Stimulated activated CD8-positive, alpha-beta memory T cell treated with anti-CD3 and anti-CD28 coated beads, Interleukin-15, amount 100 ng/mL, for 48 hours (primary cell): ENCODE data around the gene PREX1.

Experiments
- DNase-seq, 2 donors: peaks; one replicate each; pipeline ENCODE4 v3.0.0-alpha.2; 2020; ENCODE audit warnings: low read depth in 2 of 2

PREX1 gene

GRCh38 chr20:48794816-48795457 lies 32.9 kb downstream of the PREX1 start:
- DNase-seq: no peak

GRCh38 chr20:48794360-48794759 lies 33.4 kb downstream of the PREX1 start:
- no peak for DNase-seq

- DNase-seq: no peak
These were observed 34.0 kb downstream of the PREX1 start for GRCh38 chr20:48793776-48794175.

- DNase-seq: no peak
These were observed 36.1 kb downstream of the PREX1 start for GRCh38 chr20:48791666-48792071.

- DNase-seq: no peak
These were observed 36.8 kb downstream of the PREX1 start for GRCh38 chr20:48791014-48791413.

- DNase-seq: no peak
These were observed 37.3 kb downstream of the PREX1 start for GRCh38 chr20:48790473-48791003.

GRCh38 chr20:48789781-48790472 lies 37.9 kb downstream of the PREX1 start:
- DNase-seq: no peak

- peak in 1 of 2 donors; percentile 32 for DNase-seq
These were observed 38.6 kb downstream of the PREX1 start for GRCh38 chr20:48789185-48789668.

- DNase-seq: no peak
These were observed 39.2 kb downstream of the PREX1 start for GRCh38 chr20:48788486-48789072.

GRCh38 chr20:48787861-48788375 lies 39.9 kb downstream of the PREX1 start:
- no peak for DNase-seq

GRCh38 chr20:48786951-48787705 lies 40.7 kb downstream of the PREX1 start:
- no peak for DNase-seq

GRCh38 chr20:48785801-48786200 lies 42.0 kb downstream of the PREX1 start:
- DNase-seq: no peak

GRCh38 chr20:48785256-48785655 lies 42.5 kb downstream of the PREX1 start:
- DNase-seq: no peak

GRCh38 chr20:48784273-48784641 lies 43.5 kb downstream of the PREX1 start:
- DNase-seq: no peak

- DNase-seq: peak; percentile 34 to 43
These were observed 44.1 kb downstream of the PREX1 start for GRCh38 chr20:48783533-48784272.

- DNase-seq: no peak
These were observed 44.9 kb downstream of the PREX1 start for GRCh38 chr20:48782901-48783308.

GRCh38 chr20:48782053-48782452 lies 45.7 kb downstream of the PREX1 start:
- DNase-seq: no peak

- no peak for DNase-seq
These were observed 46.2 kb downstream of the PREX1 start for GRCh38 chr20:48781634-48782033.

GRCh38 chr20:48779435-48779834 lies 48.4 kb downstream of the PREX1 start:
- no peak for DNase-seq

- no peak for DNase-seq
These were observed 50.0 kb downstream of the PREX1 start for GRCh38 chr20:48777821-48778220.

- no peak for DNase-seq
These were observed 50.8 kb downstream of the PREX1 start for GRCh38 chr20:48777005-48777404.
